Measurements from ENCODE around the gene ALKBH3. TPM values are rescaled to one million over a fixed set of nuclear protein-coding genes. Genes with fewer than 3 reads are reported as not detected.

The ALKBH3 gene
- total and polyA plus RNA-seq, 2 of the 13 experiments (the other 11 are each of a cell fraction or from before 2014, with no cell fraction given) = 17.8 to 36.1 TPM

DNA sequence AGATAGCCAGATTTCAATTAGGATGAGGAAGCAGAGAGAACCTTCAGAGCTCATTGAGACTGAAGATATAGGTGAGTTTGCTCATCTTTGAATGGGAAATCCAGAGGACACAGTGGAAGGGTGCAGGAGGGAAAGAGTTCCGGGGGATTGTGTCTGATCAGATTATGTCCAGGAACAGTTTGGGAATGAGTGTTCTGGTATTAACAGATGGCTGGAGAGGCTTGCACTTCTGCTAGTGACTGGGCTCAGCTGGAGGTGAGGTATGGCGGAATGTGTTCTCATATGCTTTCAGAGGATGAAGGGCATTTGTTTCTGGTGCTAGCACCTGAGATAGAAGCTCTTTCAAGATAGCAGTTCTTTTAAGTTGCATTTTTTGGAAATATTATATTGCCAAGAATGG is 27.6 kb downstream of the ALKBH3 start (continued):
- TF ChIP-seq HIVEP1 (CRISPR knock-in tag; IDR thresholded peaks at IDR 0.05) = no peak
- TF ChIP-seq THAP11 (CRISPR knock-in tag; IDR thresholded peaks at IDR 0.05) = no peak
- TF ChIP-seq, protein P1, sequence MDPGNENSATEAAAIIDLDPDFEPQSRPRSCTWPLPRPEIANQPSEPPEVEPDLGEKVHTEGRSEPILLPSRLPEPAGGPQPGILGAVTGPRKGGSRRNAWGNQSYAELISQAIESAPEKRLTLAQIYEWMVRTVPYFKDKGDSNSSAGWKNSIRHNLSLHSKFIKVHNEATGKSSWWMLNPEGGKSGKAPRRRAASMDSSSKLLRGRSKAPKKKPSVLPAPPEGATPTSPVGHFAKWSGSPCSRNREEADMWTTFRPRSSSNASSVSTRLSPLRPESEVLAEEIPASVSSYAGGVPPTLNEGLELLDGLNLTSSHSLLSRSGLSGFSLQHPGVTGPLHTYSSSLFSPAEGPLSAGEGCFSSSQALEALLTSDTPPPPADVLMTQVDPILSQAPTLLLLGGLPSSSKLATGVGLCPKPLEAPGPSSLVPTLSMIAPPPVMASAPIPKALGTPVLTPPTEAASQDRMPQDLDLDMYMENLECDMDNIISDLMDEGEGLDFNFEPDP (CRISPR knock-in tag; conservative IDR thresholded peaks at IDR 0.05) = no peak

DNA sequence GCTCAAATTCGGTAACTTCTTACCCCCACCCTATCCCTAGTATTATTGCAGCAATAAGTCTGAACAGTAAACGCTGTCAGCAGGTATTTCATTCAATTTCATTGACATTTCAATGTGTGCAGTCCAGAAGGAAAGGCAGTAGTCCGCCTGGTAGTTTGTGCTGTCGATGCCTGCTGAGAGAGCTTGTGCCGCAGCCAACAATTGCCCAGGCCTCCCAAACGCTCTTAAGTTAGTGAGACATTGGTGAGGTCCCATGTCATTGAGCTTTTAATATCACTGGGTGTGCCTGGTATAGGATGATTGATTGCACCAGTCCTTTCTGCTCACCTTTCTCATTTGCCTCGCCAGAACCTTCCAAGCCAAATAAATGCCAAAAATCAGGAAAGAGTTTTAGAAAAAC is 28.1 kb downstream of the ALKBH3 start:
- DNase-seq (ENCODE audit: low spot score) (no peak), FAIRE-seq (no peak), ATAC-seq (no peak)
- Histone ChIP-seq H3K79me2 (ENCODE audit: insufficient read depth, low read length) (no peaks in the 10 kb centered on the region), H4K20me1 (ENCODE audit: insufficient read depth, low read length) (no peaks in the 10 kb centered on the region), H3K9ac (ENCODE audit: insufficient read depth, low read depth, low read length) (no peak overlapping the region), H3K4me1 (ENCODE audit: insufficient read depth, low read length) (no peaks in the 10 kb centered on the region), H3K4me2 (ENCODE audit: low read depth, low read length) (no peak overlapping the region), H3K9me3 (ENCODE audit: low read length) (no peaks in the 10 kb centered on the region), H3K27me3 (ENCODE audit: control insufficient read depth in 1 of 2, insufficient read depth in 2 of 2, low read length in 2 of 2) (no peaks in the 10 kb centered on the region), H3K27ac (ENCODE audit: extremely low read length, insufficient read depth, low read length) (no peak overlapping the region), H2AFZ (ENCODE audit: low read length) (no peak overlapping the region), H3K36me3 (replicated peaks in 1 of 2; ENCODE audit: control insufficient read depth in 1 of 2, insufficient read depth in 2 of 2, low read length in 2 of 2) (peaks cover 9 to 20% of the 10 kb centered on the region in 2 experiments; a peak in 4 of 5 replicates), H3K4me3 (replicated peaks in 1 of 3; ENCODE audit: insufficient read depth in 1 of 3, low read depth in 2 of 3, low read length in 3 of 3) (no peak overlapping the region)
- BruUV-seq (replicated peaks) = no TSS peak
- ChIA-PET CTCF (ENCODE audit: low intra/inter-chr PET ratio, low total read pairs) (no interaction called here), POLR2A (no interaction called here)
- 93% methylated on average over 7 of the region's 7 CpGs for WGBS (ENCODE audit: low lambda C conversion rate)
- in situ Hi-C loops (cut with HindIII; ENCODE audit: extremely low pct_ligation_motif_present, low pct_unique_long_range_greater_than_20kb) = no loop called here
- intact Hi-C loops (cut with micrococcal nuclease; ENCODE audit: unreplicated experiment) = no loop called here
- TF ChIP-seq, protein P2, sequence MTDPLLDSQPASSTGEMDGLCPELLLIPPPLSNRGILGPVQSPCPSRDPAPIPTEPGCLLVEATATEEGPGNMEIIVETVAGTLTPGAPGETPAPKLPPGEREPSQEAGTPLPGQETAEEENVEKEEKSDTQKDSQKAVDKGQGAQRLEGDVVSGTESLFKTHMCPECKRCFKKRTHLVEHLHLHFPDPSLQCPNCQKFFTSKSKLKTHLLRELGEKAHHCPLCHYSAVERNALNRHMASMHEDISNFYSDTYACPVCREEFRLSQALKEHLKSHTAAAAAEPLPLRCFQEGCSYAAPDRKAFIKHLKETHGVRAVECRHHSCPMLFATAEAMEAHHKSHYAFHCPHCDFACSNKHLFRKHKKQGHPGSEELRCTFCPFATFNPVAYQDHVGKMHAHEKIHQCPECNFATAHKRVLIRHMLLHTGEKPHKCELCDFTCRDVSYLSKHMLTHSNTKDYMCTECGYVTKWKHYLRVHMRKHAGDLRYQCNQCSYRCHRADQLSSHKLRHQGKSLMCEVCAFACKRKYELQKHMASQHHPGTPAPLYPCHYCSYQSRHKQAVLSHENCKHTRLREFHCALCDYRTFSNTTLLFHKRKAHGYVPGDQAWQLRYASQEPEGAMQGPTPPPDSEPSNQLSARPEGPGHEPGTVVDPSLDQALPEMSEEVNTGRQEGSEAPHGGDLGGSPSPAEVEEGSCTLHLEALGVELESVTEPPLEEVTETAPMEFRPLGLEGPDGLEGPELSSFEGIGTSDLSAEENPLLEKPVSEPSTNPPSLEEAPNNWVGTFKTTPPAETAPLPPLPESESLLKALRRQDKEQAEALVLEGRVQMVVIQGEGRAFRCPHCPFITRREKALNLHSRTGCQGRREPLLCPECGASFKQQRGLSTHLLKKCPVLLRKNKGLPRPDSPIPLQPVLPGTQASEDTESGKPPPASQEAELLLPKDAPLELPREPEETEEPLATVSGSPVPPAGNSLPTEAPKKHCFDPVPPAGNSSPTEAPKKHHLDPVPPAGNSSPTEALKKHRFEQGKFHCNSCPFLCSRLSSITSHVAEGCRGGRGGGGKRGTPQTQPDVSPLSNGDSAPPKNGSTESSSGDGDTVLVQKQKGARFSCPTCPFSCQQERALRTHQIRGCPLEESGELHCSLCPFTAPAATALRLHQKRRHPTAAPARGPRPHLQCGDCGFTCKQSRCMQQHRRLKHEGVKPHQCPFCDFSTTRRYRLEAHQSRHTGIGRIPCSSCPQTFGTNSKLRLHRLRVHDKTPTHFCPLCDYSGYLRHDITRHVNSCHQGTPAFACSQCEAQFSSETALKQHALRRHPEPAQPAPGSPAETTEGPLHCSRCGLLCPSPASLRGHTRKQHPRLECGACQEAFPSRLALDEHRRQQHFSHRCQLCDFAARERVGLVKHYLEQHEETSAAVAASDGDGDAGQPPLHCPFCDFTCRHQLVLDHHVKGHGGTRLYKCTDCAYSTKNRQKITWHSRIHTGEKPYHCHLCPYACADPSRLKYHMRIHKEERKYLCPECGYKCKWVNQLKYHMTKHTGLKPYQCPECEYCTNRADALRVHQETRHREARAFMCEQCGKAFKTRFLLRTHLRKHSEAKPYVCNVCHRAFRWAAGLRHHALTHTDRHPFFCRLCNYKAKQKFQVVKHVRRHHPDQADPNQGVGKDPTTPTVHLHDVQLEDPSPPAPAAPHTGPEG (CRISPR knock-in tag; IDR thresholded peaks at IDR 0.05) = no peak
- TF ChIP-seq, protein P3, sequence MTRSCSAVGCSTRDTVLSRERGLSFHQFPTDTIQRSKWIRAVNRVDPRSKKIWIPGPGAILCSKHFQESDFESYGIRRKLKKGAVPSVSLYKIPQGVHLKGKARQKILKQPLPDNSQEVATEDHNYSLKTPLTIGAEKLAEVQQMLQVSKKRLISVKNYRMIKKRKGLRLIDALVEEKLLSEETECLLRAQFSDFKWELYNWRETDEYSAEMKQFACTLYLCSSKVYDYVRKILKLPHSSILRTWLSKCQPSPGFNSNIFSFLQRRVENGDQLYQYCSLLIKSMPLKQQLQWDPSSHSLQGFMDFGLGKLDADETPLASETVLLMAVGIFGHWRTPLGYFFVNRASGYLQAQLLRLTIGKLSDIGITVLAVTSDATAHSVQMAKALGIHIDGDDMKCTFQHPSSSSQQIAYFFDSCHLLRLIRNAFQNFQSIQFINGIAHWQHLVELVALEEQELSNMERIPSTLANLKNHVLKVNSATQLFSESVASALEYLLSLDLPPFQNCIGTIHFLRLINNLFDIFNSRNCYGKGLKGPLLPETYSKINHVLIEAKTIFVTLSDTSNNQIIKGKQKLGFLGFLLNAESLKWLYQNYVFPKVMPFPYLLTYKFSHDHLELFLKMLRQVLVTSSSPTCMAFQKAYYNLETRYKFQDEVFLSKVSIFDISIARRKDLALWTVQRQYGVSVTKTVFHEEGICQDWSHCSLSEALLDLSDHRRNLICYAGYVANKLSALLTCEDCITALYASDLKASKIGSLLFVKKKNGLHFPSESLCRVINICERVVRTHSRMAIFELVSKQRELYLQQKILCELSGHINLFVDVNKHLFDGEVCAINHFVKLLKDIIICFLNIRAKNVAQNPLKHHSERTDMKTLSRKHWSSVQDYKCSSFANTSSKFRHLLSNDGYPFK (CRISPR knock-in tag; IDR thresholded peaks at IDR 0.05; ENCODE audit: borderline replicate concordance) = no peak
- TF ChIP-seq CCAR2 (optimal IDR thresholded peaks at IDR 0.05; ENCODE audit: low read depth, low read length) (no peak), NR1H2 (CRISPR knock-in tag; IDR thresholded peaks at IDR 0.05; ENCODE audit: borderline replicate concordance, low read depth) (no peak), HOXA3 (CRISPR knock-in tag; IDR thresholded peaks at IDR 0.05) (no peak), MBD4 (IDR thresholded peaks at IDR 0.05; ENCODE audit: borderline replicate concordance, low read length) (no peak), SRSF9 (IDR thresholded peaks at IDR 0.05; ENCODE audit: borderline replicate concordance, insufficient read depth, low read depth, low read length, poor library complexity, severe bottlenecking) (no peak)
- TF ChIP-seq, protein P4, sequence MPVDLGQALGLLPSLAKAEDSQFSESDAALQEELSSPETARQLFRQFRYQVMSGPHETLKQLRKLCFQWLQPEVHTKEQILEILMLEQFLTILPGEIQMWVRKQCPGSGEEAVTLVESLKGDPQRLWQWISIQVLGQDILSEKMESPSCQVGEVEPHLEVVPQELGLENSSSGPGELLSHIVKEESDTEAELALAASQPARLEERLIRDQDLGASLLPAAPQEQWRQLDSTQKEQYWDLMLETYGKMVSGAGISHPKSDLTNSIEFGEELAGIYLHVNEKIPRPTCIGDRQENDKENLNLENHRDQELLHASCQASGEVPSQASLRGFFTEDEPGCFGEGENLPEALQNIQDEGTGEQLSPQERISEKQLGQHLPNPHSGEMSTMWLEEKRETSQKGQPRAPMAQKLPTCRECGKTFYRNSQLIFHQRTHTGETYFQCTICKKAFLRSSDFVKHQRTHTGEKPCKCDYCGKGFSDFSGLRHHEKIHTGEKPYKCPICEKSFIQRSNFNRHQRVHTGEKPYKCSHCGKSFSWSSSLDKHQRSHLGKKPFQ (CRISPR knock-in tag; IDR thresholded peaks at IDR 0.05; ENCODE audit: insufficient replicate concordance) = no peak
